Stimulated activated CD8-positive, alpha-beta memory T cell treated with anti-CD3 and anti-CD28 coated beads, Interleukin-12 subunit alpha, Interleukin-12 subunit beta, amount 100 ng/mL, for 1 hour (primary cell): ENCODE results near the gene P3H4.

Experiments used
- DNase-seq: peaks from one replicate; pipeline ENCODE4 v3.0.0-alpha.2; 2020; ENCODE audit warnings: low read depth

Gene P3H4

GRCh38 chr17:41769985-41770384 is 41.8 kb downstream of the P3H4 start:
- no peak for DNase-seq

GRCh38 chr17:41769346-41769862 is 42.3 kb downstream of the P3H4 start:
- DNase-seq: no peak

- DNase-seq: no peak
Observed at GRCh38 chr17:41768682-41769288, 43.0 kb downstream of the P3H4 start.

DNA sequence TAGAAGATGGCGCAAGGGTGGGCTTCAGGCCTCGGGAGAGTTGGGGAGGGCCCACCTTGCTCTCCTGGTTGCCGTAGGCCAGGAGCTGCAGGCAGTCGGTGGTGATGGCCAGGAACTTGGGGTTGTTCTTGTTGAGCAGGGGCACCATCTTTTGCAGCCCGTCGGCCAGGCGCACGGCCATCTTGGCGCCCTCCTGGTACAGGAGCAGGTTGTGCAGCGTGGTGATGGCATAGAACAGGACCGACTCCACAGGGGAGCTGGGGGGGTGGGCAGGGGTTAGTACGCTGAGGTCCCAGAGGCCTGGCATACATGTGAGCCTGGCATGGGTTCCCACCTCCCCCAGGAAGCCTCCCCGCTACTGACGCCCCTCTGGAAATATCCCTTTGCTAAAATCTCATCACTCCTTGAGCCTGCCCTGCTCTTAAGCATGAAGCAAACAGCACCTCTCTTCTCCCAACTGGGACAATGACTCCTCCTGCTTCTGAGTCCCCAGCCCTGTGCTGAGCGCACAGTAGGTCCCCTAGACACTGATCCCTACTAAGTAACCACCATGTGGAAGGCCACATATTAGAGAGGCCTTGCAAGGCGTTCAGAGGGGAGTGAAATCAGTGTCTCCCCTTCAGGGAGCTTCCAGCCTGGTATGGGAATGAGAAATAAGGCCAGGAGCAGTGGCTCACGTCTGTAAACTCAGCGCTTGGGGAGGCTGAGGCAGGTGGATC is 44.3 kb downstream of the P3H4 start:
- DNase-seq: no peak

DNA sequence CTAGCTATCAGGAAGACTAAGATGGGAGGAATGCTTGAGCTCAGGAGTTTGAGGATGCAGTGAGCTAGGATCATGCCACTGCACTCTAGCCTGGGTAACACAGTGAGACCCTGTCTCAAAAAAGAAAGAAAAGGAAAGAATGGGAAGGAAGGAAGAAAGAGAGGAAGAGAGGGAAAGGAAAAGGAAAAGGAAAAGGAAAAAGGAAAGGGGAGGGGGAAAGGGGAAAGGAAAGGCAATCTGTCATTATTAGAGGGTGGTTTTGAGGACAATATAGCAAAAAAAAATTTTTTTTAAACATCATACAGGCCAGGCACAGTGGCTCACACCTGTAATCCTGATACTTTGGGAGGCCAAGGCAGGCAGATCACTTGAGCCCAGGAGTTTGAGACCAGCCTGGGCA is 45.6 kb downstream of the P3H4 start:
- DNase-seq: no peak

DNA sequence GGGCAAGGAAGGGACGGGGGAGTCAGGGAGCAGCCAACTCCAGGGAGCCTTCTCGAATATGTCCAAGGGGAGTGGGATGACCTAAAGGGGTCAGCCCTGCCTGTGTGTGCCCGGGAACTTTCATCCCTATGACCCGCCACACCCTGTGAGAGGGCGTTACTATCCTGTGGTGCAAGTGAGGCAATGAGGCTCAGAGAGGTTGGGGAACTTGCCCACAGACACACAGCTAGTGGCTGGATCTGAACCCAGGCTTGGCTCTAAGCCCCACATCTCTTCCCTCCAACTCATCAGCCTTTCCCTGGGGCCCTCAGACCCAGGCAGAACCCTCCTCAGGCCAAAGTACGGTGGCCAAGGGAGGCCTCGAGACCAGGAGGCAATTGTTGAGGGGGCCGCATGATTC is 48.4 kb downstream of the P3H4 start:
- no peak for DNase-seq

DNA sequence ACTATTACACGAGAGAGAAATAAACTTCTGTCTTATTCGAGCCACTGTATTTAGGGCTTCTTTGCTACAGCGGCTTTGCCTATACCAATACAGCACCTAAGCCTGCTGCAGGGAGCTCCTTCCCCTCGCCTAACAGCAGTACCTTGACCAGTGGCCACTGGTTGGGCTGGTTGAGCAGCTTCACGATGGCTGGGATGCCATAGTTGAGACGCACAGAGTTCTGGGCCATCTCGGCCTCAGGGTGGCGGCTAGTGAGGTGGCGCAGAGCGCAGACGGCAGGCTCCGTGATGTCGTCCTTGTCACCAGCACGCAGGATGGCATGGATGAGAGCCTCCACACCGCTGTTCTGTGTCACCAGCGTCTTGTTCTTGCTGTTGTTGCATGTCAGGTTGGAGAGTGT is 48.9 kb downstream of the P3H4 start:
- no peak for DNase-seq

DNA sequence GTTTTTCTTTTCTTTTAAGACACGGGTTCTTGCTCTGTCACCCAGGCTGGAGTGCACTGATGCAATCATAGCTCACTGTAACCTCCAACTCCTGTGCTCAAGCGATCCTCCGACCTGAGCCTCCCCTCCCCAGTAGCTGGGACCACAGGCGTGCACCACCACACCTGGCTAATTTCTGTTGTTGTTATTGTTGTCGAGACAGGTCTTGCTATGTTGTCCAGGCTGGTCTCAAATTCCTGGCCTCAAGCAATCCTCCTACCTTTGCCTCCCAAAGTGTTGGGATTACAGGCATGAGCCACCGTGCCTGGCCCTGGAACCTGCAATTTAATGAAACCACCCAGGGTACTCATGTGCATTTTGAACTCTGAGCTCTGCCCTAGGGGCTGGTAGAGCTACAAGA is 49.4 kb downstream of the P3H4 start:
- no peak for DNase-seq

DNA sequence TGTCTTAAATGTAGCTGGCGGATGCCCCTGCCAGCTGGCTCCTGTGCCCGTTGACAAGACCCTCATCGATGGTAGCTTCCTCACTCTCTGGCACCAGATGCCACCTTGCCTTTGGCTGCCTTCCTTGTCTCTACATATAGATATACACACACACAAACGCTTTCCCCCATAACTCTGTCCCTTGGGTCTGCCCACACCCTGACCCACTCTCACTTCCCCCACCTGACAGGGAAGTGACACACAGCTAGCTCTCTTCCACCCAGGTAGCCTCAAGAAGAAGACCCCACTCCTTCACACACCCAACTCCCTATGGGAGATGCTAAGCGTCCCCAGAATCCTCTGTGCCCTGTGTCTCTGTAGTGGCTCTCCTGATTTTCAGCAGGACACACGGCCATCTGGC is 50.9 kb downstream of the P3H4 start:
- no peak for DNase-seq

DNA sequence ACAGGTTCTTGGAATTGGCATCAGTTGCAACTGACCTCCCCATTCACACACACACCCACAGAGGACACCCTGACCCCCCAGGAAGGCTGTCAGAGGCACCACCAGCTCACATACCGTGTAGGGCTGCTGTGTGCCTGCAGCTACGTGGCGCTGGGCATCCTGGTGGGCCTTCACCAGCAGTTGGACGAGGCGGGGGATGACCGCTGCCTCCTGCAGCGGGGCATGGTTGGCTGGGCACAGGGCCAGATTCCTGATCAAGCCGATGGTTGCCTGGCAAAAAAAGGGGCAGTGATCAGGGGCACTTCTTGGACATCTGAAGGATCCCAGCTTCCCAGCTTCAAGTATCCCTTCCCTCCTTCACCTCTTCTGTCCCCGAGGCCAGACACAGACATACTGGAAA is 53.1 kb downstream of the P3H4 start:
- DNase-seq: no peak

GRCh38 chr17:41754066-41754465 is 57.7 kb downstream of the P3H4 start:
- DNase-seq: no peak
